ENCODE measurements around the gene SLC26A11.

SLC26A11 gene

DNA sequence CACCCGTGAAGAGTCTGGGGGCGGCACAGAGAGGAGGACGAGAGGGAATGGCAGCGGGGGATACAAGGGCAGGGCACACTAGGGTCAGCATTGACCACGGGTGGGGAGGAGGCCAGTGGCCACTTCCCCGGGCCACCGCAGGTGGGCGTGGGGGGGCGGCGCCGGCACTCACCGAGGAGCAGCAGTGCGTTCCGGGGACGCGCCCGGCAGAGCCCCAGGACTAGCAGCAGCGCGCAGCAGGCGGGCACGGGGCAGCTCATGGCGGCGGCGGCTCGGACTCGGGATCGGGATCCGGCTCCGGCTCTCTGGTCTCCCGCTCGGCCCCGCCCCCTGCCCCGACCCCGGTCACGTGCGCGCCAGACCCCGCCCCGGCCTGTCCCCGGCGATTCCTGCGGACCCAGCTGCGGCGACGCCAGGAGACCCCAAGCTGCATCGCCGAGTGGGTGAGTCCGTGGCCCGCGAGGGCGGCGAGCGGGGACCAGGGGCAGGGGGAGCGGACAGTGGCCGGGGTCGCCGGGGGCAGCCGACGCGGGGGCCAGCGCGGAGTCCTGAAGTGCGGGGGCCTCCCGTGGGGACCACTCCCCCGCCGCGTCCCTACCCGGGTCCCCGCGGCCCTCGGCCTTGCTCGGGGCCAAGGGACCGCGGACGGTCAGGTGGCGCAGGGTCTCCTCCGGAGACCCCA, at the start of gene SLC26A11, which contains the start of gene SGSH:
SLC26A11 (plus strand) TSS at position 374 of the 682 bp plus-strand sequence. CDS start 1,134 bp downstream, outside the sequence.
SGSH (minus strand) TSS at position 280 of the 682 bp plus-strand sequence; CDS start at position 260, 20 bp downstream.
- peak; percentile 48 for DNase-seq (ENCODE audit: low read depth)

DNA sequence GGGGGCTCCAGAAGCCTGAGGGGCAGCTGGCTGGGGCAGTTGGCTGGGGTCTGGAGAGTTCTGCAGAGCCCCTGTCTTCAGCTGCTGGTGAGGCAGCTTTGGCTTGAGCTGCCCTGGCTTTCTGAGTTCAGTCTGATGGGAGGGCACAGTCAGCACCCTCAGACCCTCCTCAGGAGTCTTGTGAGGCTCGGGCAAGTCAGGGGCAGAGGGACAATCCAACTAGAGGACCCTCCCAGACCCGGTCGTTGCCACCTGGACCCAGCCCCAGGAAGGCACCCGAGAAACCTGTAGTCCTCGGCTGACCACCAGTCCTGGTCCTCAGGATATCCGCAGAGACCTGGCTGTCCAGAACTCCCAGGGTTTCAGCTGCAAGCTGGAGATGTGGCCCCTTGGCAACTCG, 48.5 kb upstream of the SLC26A11 start:
- DNase-seq (ENCODE audit: low read depth), result no peak

DNA sequence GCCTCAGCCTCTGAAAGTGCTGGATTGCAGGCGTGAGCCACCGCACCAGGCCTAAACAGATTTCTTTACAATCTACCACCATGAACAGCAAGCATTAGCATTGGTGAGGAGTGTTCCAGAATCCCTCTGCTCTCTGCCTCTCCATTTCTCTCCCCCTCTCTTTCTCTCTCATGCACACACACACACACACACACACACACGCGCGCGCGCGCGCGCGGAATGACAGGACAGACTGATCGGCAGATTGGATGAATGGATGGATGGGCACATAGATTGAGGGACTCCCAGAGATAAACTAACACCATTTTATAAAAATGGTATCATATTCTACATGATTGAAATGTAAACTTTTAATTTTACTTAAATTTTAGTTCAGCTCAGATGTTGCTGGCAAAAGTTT, 47.1 kb upstream of the SLC26A11 start:
- DNase-seq (ENCODE audit: low read depth), result no peak

- DNase-seq (ENCODE audit: low read depth), result no peak
These were observed 46.3 kb upstream of the SLC26A11 start for GRCh38 chr17:80173916-80174315.

DNA sequence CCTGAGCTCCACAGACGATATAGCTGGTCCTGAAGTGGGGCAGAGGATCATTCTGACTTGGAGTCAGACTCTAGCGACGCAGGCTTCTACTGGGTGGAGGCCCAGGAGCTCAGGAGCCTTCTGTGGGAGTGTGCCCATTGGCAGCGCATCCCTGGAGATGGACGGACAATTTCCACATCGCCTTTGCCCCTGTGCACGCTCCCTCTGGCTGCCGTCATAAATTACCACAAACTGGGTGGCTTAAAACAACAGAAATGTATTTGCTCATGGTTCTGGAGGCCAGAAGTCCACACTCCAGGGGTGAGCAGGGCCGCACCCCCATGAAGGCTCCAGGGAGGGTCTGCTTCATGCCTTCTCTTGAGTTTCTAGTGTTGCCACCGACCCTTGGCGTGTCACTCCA, 43.5 kb upstream of the SLC26A11 start:
- no peak for DNase-seq (ENCODE audit: low read depth)

DNA sequence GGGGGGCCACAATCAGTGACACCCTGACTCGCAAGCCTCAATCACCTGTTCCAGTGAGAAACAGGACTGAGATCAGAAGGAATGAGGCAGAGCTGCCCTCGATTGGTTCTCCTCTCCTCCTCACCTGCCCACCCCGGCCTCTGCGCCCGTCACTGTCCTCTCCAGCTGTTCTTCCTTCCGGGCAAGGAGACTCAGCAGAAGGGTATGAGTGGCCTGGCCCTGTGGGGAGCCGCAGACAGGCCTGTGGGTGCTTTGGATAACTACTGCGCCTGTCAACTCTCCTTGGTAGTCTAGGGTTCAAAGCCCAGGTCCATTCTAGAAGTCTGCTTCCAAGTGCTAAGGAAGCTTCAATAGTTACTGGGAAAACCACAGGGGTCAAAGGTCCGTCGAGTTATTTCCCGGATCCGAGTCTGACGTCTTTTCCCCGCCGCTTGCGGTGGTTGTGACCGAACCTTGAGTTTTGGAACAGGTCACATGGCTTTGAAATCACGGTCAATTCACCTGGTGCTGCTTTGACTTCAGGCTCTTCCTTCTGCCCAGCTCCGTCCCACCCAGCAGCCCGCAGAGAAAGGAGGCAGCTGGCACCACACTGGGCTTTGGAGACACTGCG, 42.1 kb upstream of the SLC26A11 start:
- no peak for DNase-seq (ENCODE audit: low read depth)

GRCh38 chr17:80180192-80180591, 40.0 kb upstream of the SLC26A11 start:
- DNase-seq (ENCODE audit: low read depth), result no peak

- DNase-seq (ENCODE audit: low read depth), result no peak
These were observed 38.8 kb upstream of the SLC26A11 start for GRCh38 chr17:80181431-80181830.

DNA sequence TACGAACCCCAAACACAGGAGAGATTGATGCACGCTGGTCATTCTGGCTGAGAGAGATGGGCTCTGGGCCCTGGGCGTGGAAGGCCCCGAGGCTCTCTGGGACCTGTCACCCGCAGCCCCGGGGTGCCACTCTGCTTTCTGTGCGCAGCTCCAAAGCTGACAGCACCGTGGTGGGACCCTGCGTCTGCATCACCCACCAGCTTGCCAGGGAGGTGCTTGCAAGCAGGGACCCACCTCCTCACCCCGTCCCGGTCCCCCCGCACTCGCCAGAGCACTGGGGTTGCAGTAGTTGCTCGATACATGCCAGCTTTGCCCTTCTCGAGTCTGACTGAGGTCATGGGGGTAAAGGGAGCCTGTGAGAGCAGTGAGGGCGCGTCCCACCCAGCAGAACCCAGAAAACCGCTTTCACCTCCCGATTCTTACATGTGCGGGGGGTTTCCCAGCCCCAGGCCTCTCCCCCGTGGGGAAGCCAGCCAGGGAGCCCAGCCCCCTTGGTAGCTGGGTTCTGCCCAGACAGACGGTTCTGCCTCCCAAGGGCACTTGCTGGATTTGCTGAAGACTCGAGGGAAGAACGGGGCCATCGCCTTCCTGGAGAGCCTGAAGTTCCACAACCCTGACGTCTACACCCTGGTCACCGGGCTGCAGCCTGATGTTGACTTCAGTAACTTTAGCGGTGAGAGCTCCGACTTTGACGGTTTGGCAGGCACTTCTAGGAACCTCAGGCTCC, 37.9 kb upstream of the SLC26A11 start:
- DNase-seq (ENCODE audit: low read depth), result no peak

DNA sequence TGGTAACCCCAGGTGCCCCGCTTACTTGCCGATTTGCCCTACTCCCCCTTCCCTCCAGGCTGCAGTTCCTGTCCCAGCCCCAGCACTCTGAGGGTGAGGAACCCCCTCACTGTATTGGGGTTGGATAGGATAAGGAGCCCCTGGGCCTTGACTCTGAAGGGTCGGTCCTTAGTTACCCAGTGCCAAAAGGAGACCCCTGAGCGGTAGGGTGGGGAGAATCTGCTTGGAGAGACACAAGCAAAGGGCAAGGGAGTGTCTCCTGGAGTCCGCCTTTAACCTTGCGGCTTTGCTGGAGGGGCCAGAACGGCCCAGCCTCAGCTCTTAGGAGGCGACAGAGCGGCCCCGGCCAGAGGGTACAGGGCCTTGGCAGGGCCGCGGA, 37.4 kb upstream of the SLC26A11 start:
- DNase-seq (ENCODE audit: low read depth), result no peak

DNA sequence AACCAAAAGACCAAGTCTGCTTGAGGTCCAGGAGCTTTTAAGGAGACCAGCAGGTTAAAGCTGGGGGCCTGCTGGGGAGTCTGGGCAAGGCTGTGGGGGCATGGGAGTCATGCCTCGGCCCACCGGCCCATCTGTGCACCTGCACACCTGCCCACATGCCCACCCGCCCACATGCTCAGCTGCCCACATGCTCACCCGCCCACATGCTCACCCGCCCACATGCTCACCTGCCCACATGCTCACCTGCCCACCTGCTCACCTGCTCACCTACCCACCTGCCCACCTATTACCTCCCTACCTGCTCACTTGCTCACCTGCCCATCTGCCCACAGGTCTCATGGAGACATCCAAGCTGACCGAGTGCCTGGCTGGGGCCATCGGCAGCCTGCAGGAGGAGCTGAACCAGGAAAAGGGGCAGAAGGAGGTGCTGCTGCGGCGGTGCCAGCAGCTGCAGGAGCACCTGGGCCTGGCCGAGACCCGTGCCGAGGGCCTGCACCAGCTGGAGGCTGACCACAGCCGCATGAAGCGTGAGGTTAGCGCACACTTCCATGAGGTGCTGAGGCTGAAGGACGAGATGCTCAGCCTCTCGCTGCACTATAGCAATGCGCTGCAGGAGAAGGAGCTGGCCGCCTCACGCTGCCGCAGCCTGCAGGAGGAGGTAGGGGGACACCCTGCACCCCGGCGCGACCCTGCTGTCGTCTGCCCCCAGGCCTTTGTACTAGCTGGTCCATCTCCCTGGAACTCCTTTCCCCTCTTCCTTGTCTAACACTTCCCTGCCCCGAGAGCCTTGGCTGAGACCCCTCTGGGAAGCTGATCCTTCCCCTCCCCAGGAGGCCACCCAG, 36.4 kb upstream of the SLC26A11 start:
- DNase-seq (ENCODE audit: low read depth), result no peak

- DNase-seq (ENCODE audit: low read depth), result no peak
These were observed 35.9 kb upstream of the SLC26A11 start for GRCh38 chr17:80184423-80184714.

- DNase-seq (ENCODE audit: low read depth), result no peak
These were observed 34.3 kb upstream of the SLC26A11 start for GRCh38 chr17:80185968-80186367.

DNA sequence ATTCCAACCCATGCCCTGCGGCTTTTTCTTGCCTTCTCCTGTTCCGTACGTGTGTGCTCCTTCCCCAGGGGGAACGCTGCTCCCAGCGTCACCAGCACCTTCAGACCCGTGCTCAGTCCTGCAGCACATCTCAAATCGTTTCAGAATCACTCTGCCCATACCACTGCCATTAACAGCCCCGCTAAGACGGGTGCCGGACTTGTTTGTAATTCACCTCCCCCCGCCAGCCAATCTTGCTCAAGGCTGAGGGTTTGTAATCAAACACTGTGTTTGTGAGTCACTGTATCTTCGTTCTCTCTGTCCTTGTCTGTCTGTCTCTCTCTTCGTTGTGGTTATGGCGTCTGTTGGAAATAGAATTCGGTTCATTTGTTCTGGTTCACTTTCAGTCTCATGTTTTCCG, 33.1 kb upstream of the SLC26A11 start:
- DNase-seq (ENCODE audit: low read depth), result no peak

GRCh38 chr17:80187515-80187941, 32.7 kb upstream of the SLC26A11 start:
- no peak for DNase-seq (ENCODE audit: low read depth)

- DNase-seq (ENCODE audit: low read depth), result no peak
These were observed 30.6 kb upstream of the SLC26A11 start for GRCh38 chr17:80189611-80190010.

DNA sequence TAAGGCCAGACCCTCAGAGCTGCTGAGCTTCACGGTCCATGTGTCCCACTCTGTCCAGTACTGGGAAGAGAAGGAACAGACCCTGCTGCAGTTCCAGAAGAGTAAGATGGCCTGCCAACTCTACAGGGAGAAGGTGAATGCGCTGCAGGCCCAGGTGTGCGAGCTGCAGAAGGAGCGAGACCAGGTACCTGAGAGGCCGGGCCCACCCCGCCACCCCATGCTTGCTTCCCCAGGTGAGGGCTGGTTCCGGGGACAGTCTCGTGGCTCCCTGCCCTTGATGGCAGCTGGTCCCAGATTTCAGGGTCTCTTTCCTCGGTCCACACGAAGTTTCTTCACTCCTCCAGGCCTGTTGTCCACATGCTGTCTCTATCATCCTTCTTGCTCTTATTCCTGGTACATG, 29.5 kb upstream of the SLC26A11 start:
- DNase-seq (ENCODE audit: low read depth), result no peak

DNA sequence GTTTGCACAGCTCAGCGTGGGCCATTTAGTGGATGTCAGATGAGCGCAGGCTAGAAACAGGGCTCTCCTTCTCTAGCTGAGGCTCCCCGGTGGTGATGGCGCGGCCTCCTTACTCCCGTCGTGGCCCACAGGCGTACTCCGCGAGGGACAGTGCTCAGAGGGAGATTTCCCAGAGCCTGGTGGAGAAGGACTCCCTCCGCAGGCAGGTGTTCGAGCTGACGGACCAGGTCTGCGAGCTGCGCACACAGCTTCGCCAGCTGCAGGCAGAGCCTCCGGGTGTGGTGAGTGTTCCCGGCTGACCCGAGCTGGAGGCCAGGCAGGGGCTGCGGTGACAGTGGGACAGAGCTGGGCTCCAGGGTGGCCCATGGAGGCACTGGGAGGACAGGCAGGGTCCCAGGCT, 29.0 kb upstream of the SLC26A11 start:
- DNase-seq (ENCODE audit: low read depth), result no peak

DNA sequence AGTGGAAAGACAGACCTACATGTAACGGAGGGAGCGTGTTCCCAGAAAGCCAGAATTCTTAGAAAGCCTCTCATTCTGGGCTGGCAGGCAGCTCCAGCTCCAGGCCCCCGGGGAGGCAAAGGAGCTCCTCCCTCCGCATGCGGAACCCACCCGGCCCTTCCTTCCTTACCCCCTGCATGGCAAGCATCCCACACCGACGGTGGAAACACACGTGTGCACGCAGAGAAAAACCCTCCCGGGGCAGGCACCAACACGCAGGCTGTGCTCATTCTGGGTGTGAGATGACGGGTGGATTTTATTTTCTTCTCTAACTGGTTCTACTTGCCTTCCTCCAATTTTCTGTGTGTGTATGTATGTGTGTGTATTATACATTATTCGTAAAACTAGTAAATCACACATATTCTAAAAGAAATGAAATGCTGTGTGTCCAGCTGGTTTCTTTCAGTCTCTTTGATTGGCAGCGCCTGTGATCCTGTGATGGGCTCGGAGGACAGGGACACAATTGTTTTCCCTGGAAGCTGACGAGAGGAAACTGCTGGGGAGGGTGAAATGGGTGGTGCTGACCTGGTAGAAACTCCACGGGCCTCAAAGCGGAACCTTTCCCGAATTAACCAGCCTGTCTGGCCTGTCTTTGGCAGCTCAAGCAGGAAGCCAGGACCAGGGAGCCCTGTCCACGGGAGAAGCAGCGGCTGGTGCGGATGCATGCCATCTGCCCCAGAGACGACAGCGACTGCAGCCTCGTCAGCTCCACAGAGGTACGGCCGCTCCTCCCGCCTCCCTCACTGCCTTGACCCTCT, 28.2 kb upstream of the SLC26A11 start:
- no peak for DNase-seq (ENCODE audit: low read depth)

DNA sequence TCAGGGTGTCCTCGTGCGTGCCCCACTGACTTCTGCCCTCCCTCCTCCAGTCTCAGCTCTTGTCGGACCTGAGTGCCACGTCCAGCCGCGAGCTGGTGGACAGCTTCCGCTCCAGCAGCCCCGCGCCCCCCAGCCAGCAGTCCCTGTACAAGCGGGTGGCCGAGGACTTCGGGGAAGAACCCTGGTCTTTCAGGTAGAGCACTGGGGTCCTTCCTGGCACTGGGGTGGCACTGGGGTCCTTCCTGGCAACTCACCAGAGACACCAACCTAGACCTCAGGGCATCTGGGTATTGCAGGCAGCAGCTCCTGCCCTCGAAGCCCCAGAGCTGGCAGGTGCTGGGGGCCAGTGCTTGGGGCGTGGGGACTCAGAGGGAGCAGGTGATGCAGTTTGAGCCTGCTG, 25.1 kb upstream of the SLC26A11 start:
- DNase-seq (ENCODE audit: low read depth), result no peak

DNA sequence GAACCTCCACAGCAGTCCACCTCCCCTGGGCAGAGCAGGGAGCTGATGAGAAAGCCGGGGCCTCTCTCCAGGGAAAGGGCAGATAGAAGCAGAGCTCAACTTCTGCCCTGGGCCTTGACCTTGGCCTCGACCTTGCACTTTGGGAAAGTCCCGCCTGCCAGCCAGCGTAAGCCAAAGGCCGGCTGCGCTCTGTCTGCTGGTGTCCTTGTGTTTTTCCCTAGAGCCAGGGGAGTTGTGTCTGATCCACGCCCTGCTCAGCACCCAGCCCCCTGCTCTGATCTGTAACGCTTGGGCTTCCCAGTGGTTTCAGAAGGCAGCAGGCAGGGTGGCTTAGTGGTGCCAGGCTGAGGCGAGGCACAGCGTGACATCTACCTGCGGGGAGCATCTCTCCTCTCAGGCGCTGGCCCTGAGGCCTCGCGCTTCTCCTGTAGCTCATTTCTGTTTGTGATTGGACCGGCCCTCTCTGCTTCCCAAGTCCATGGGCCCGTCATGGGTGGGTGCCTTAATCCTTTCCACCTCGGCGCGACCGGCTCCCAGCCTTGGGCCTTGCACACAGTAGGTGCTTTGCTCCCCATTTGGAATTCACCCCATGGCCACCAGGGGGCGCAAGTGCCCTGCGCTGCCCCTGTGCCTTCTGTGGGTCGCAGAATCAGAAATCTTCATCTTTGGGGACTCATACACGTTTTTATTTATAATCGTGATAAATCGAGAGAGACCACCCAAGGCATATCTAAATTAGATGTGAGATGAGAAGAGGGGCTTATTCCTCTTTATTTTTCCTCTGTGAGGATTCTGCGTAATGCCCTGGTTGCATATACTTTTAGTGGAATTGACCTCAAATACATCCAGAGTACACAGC, 24.3 kb upstream of the SLC26A11 start:
- peak; percentile 35 for DNase-seq (ENCODE audit: low read depth)

Measured in stimulated activated CD8-positive, alpha-beta memory T cell treated with anti-CD3 and anti-CD28 coated beads, Interleukin-7, amount 100 ng/mL, for 24 hours (primary cell).